Smooth muscle cell (in vitro differentiated cells): ENCODE results near the gene KRT9. TPM values are rescaled to one million over a fixed set of nuclear protein-coding genes. Genes with fewer than 3 reads are reported as not detected.

Source experiments
- DNase-seq: peaks from one replicate; lab custom pipeline; 2025; ENCODE audit not compliant: unreplicated experiment; lab: John Stamatoyannopoulos, UW
- H2AFZ ChIP-seq: fragments of 200-600 bp; sonication (generic); 2 replicates; pipeline ENCODE4 v1.6.0; 2016; ENCODE audit warnings: antibody characterized with exemption, low read depth, mild to moderate bottlenecking
- H3F3A ChIP-seq: fragments of 200-600 bp; sonication (generic); 2 replicates; pipeline ENCODE4 v1.6.0; 2017; ENCODE audit warnings: antibody characterized with exemption, low read depth
- H3K27ac ChIP-seq: fragments of 200-600 bp; sonication (generic); 2 replicates; pipeline ENCODE4 v1.5.1; 2016; ENCODE audit warnings: low read depth, mild to moderate bottlenecking
- H3K27me3 ChIP-seq: fragments of 200-600 bp; sonication (generic); 2 replicates; pipeline ENCODE4 v1.6.1; 2016; ENCODE audit warnings: low read depth, mild to moderate bottlenecking
- H3K36me3 ChIP-seq: fragments of 200-600 bp; sonication (generic); 2 replicates; pipeline ENCODE4 v1.5.1; 2016; ENCODE audit warnings: low read depth
- H3K4me1 ChIP-seq: fragments of 200-600 bp; sonication (generic); 2 replicates; pipeline ENCODE4 v1.5.1; 2016; ENCODE audit warnings: low read depth
- H3K4me2 ChIP-seq: fragments of 200-600 bp; sonication (generic); 2 replicates; pipeline ENCODE4 v1.6.0; 2016; ENCODE audit warnings: mild to moderate bottlenecking
- H3K4me3 ChIP-seq: fragments of 200-600 bp; sonication (generic); 2 replicates; pipeline ENCODE4 v1.5.1; 2016; ENCODE audit warnings: mild to moderate bottlenecking
- H3K79me2 ChIP-seq: fragments of 200-600 bp; sonication (generic); 2 replicates; pipeline ENCODE4 v1.6.0; 2016; ENCODE audit warnings: low read depth, mild to moderate bottlenecking
- H3K9ac ChIP-seq: fragments of 200-600 bp; sonication (generic); 2 replicates; pipeline ENCODE4 v1.6.0; 2016; ENCODE audit warnings: low read depth
- H3K9me3 ChIP-seq: fragments of 200-600 bp; sonication (generic); replicated peaks from 2 replicates; pipeline ENCODE4 v1.5.1; 2016; ENCODE audit warnings: low read depth
- H4K20me1 ChIP-seq: fragments of 200-600 bp; sonication (generic); 2 replicates; pipeline ENCODE4 v1.6.0; 2016; ENCODE audit warnings: low read depth
- WGBS: methylation state at CpG from one replicate; pipeline ENCODE4 v1.1.7; 2016; ENCODE audit warnings: low lambda C conversion rate; 5-methylcytosine and 5-hydroxymethylcytosine counted together
- polyA plus RNA-seq: library from polyadenylated mRNA; unstranded; fragments of >200 nt; fragmentation: Nextera tagmentation; extraction: Ambion mirVana; gene quantifications from 2 replicates; pipeline ENCODE4 v1.2.1, GENCODE V29; 2016
- total RNA-seq: library from RNA; depleted of rRNA; stranded (reverse); fragments of >200 nt; gene quantifications from 2 replicates; pipeline ENCODE4 v1.2.3, GENCODE V29; 2014
- TF ChIP-seq, protein P1 (sequence below): fragments of 200-600 bp; sonication (generic); IDR thresholded peaks from 2 replicates; pipeline ENCODE4 v1.5.1; 2017; ENCODE audit warnings: borderline replicate concordance, mild to moderate bottlenecking, antibody characterized with exemption; ENCODE audit not compliant: insufficient read depth, poor library complexity, severe bottlenecking

The KRT9 gene
- total and polyA plus RNA-seq, 2 experiments from 2014 or later: 0.22 TPM; not detected in 1

DNA sequence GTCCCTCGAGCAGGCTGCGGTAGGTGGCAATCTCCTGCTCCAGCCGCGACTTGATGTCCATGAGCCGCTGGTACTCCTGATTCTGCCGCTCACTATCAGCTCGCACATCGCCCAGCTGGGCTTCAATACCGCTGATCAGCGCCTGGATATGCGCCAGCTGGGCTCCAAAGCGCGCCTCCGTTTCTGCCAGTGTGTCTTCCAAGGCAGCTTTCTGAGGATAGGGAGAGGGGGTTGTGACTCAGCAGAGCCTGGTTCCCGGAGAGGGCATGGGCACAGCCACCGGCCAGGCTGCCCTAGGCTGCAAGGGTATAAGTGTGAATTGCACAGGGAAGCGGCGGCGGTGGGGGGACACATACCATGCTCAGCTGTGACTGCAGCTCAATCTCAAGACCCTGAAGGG is 48.1 kb downstream of the KRT9 start:
- Histone ChIP-seq H3K4me2 (no peak overlapping the region), H4K20me1 (peaks cover 43% of the 10 kb centered on the region), H3K27me3 (no peaks in the 10 kb centered on the region), H3K36me3 (no peaks in the 10 kb centered on the region), H3K27ac (no peak overlapping the region), H3K4me1 (peaks cover 11% of the 10 kb centered on the region), H3K79me2 (peaks cover 9% of the 10 kb centered on the region), H3K9ac (no peak overlapping the region), H3F3A (peaks cover 20% of the 10 kb centered on the region), H3K9me3 (no peaks in the 10 kb centered on the region), H2AFZ (no peak overlapping the region), H3K4me3 (no peak overlapping the region)
- TF ChIP-seq, protein P1, sequence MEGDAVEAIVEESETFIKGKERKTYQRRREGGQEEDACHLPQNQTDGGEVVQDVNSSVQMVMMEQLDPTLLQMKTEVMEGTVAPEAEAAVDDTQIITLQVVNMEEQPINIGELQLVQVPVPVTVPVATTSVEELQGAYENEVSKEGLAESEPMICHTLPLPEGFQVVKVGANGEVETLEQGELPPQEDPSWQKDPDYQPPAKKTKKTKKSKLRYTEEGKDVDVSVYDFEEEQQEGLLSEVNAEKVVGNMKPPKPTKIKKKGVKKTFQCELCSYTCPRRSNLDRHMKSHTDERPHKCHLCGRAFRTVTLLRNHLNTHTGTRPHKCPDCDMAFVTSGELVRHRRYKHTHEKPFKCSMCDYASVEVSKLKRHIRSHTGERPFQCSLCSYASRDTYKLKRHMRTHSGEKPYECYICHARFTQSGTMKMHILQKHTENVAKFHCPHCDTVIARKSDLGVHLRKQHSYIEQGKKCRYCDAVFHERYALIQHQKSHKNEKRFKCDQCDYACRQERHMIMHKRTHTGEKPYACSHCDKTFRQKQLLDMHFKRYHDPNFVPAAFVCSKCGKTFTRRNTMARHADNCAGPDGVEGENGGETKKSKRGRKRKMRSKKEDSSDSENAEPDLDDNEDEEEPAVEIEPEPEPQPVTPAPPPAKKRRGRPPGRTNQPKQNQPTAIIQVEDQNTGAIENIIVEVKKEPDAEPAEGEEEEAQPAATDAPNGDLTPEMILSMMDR: no peak
- WGBS: 92% methylated on average over 19 of the region's 19 CpGs
- DNase-seq: no peak

DNA sequence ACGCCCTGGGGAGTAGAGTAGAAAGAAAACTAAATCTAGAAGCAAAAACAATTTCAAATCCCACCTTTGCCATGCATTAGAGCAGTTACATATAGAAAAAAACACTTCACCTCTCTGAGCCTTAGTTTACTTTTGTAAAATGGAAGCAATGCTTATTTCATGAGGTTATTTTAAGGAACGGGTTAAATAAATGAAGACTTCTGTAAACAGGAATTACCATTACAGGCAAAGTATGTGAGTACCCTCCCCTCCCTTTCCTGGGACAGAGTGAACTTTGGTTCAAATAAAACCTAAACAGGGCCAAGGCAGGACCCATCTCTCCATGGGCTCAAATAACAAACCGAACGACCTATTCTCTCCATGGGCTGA is 48.6 kb downstream of the KRT9 start:
- H3K27me3 ChIP-seq: no peaks in the 10 kb centered on the region
- no peak overlapping the region for H2AFZ ChIP-seq
- no peaks in the 10 kb centered on the region for H3K36me3 ChIP-seq
- H3K4me2 ChIP-seq: no peak overlapping the region
- H3K4me1 ChIP-seq: peaks cover 10% of the 10 kb centered on the region
- H3F3A ChIP-seq: peaks cover 20% of the 10 kb centered on the region
- H3K9me3 ChIP-seq: no peaks in the 10 kb centered on the region
- TF ChIP-seq, protein P1: no peak
- WGBS: 88% methylated on average over 4 of the region's 4 CpGs
- DNase-seq: no peak
- H4K20me1 ChIP-seq: peaks cover 43% of the 10 kb centered on the region
- H3K27ac ChIP-seq: no peak overlapping the region
- no peak overlapping the region for H3K4me3 ChIP-seq
- H3K9ac ChIP-seq: no peak overlapping the region
- peaks cover 9% of the 10 kb centered on the region for H3K79me2 ChIP-seq

DNA sequence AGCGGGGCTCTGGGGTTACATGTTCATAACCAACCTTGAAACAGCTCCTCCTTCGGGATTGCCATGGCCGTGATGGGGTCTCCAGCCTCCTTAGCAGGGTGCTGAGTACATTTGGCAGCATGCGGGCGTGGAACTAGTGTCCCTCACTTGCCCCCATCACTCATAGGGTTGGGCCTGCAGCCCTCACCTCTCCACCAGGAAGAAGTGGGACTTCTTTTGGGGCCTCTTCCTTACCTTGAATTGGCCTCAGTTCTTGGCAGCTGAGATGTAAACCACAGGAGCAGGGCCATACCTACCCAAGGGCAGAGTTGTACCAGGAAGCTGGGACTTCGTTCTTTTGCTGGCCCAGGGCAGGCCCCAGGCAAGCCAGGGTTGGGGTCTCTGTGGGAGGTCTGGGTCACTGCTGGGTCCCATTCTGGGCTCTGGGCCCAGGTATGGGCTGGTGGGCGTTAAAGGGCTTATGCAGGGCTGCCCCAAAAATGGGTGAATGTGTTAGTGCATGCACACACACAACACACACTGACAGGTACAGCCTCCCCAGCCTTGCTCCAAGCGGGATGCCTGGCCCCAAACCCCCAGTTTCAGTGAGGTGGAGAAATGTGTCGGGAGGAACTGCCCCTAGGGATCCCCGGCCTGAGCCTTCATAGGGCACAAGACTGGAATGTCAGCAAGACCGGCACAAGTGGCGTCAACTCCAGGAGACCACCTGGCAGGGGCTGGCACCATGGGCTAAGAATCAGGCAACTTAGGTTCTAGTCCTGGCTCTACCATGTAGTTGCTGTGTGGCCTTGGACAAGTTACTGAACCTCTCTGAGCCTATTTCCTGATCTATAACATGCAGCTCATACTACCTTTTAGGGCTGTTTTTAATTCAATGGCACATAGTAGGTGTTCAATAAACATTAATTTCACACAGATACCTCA is 49.3 kb downstream of the KRT9 start:
- H3K4me1 ChIP-seq: peaks cover 10% of the 10 kb centered on the region
- H4K20me1 ChIP-seq: peaks cover 42% of the 10 kb centered on the region
- DNase-seq: no peak
- no peak overlapping the region for H3K9ac ChIP-seq
- peaks cover 20% of the 10 kb centered on the region for H3F3A ChIP-seq
- TF ChIP-seq, protein P1: no peak
- H3K4me3 ChIP-seq: no peak overlapping the region
- no peak overlapping the region for H3K4me2 ChIP-seq
- no peaks in the 10 kb centered on the region for H3K36me3 ChIP-seq
- peak overlapping the region; percentile 60 for H3K27ac ChIP-seq
- 79% methylated on average over 12 of the region's 12 CpGs for WGBS
- H3K9me3 ChIP-seq: no peaks in the 10 kb centered on the region
- no peaks in the 10 kb centered on the region for H3K27me3 ChIP-seq
- H3K79me2 ChIP-seq: peaks cover 9% of the 10 kb centered on the region
- H2AFZ ChIP-seq: no peak overlapping the region
